K562 (cell line): ENCODE measurements around the gene TEX38. TPM values are rescaled to one million over a fixed set of nuclear protein-coding genes. Genes with fewer than 3 reads are reported as not detected.

Experiments
- BCOR ChIP-seq: fragments of 450-650 bp; IDR thresholded peaks from 2 replicates; pipeline ENCODE4 v1.6.1; 2016
- CLOCK ChIP-seq: fragments of 250-450 bp; sonication (Bioruptor Pico); IDR thresholded peaks from 2 replicates; pipeline ENCODE4 v1.4.0; 2020; ENCODE audit warnings: mild to moderate bottlenecking, moderate library complexity, borderline replicate concordance
- GABPA ChIP-seq: fragments of 200-800 bp; sonication (Bioruptor generic); conservative IDR thresholded peaks from 2 replicates; pipeline ENCODE4 v1.6.1; 2016; ENCODE audit warnings: low read depth, missing genetic modification characterization, missing compliant biosample characterization
- GATAD2B ChIP-seq: fragments of 450-650 bp; IDR thresholded peaks from 2 replicates; pipeline ENCODE4 v1.6.1; 2017; ENCODE audit warnings: mild to moderate bottlenecking, borderline replicate concordance
- HDAC1 ChIP-seq, 2 experiments: fragments of 450-650 bp; IDR thresholded peaks; 2 replicates each; pipeline ENCODE4 v1.6.1; 2016 to 2017; ENCODE audit warnings: inconsistent platforms in 1 of 2, mild to moderate bottlenecking in 1 of 2, moderate library complexity in 1 of 2
- HDGF ChIP-seq: fragments of 450-650 bp; IDR thresholded peaks from 2 replicates; pipeline ENCODE4 v1.6.1; 2016
- HMG20B ChIP-seq: fragments of 250-450 bp; sonication (Bioruptor Pico); IDR thresholded peaks from 2 replicates; pipeline ENCODE4 v1.5.0; 2021; ENCODE audit warnings: mild to moderate bottlenecking
- MECOM ChIP-seq: fragments of 250-450 bp; sonication (Bioruptor Pico); IDR thresholded peaks from 2 replicates; pipeline ENCODE4 v1.8.0; 2022; ENCODE audit warnings: inconsistent platforms
- VEZF1 ChIP-seq: fragments of 200-800 bp; sonication (Bioruptor generic); IDR thresholded peaks from 2 replicates; pipeline ENCODE4 v1.6.1; 2017; ENCODE audit warnings: missing genetic modification characterization, missing compliant biosample characterization
- ZHX1 ChIP-seq: fragments of 150-350 bp; conservative IDR thresholded peaks from 2 replicates; pipeline ENCODE4 v1.6.1; 2014; ENCODE audit warnings: low read length
- ZNF511 ChIP-seq: sonication (generic); formaldehyde crosslinking; IDR thresholded peaks from 2 replicates; pipeline ENCODE4 v1.8.0; 2022; ENCODE audit warnings: mild to moderate bottlenecking, missing genetic modification reagents
- ZNF699 ChIP-seq: fragments of 250-450 bp; sonication (Bioruptor Pico); IDR thresholded peaks from 2 replicates; pipeline ENCODE4 v1.8.0; 2021; ENCODE audit warnings: mild to moderate bottlenecking, moderate library complexity; ENCODE audit not compliant: insufficient replicate concordance
- polyA plus RNA-seq, 8 experiments: library from polyadenylated mRNA; depleted of rRNA in 4 of 8; stranded (reverse) in 5 of 8; unstranded in 3 of 8; fragments of >200 nt; fragmentation: Nextera tagmentation in 2 of 8; fragmentation: Illumina TruSeq in 1 of 8; extraction: Ambion mirVana in 2 of 8; extraction: Trizol in 1 of 8; gene quantifications; 2 replicates each; pipeline versions ENCODE4 v1.2.1 to v1.2.3, GENCODE V29; 2011 to 2014; ENCODE audit warnings: inconsistent platforms in 1 of 8, missing spikeins in 1 of 8
- total RNA-seq, 7 experiments: library from RNA; depleted of rRNA in 6 of 7; stranded (reverse); fragments of >200 nt in 6 of 7; fragmentation: Illumina TruSeq in 2 of 7; extraction: Trizol in 2 of 7; gene quantifications; 2 replicates each; pipeline versions ENCODE4 v1.2.1 to v1.2.3, GENCODE V29; 2011 to 2021; ENCODE audit warnings: low replicate concordance in 1 of 7
- TF ChIP-seq, protein P1 (sequence below): sonication (generic); formaldehyde crosslinking; IDR thresholded peaks from 2 replicates; pipeline ENCODE4 v1.8.0; 2022; ENCODE audit warnings: mild to moderate bottlenecking, missing genetic modification reagents

Gene TEX38
- total and polyA plus RNA-seq, 9 of the 15 experiments (the other 6 are each of a cell fraction or from before 2014, with no cell fraction given) = not detected

- TF ChIP-seq VEZF1 (peak; percentile 76), CLOCK (CRISPR knock-in tag) (no peak), BCOR (0 out of 2 replicates have a peak, but pooled peaks have one; percentile 12), GABPA (tag) (peak; percentile 79), ZHX1 (no peak), HDGF (no peak), MECOM (CRISPR knock-in tag) (no peak), ZNF511 (CRISPR knock-in tag) (no peak), GATAD2B (peak; percentile 78; the same call in 1 of the 2 replicates), HMG20B (CRISPR knock-in tag) (no peak), HDAC1 (IDR thresholded peaks at IDR 0.05) (no peak), ZNF699 (no peak)
- TF ChIP-seq, protein P1, sequence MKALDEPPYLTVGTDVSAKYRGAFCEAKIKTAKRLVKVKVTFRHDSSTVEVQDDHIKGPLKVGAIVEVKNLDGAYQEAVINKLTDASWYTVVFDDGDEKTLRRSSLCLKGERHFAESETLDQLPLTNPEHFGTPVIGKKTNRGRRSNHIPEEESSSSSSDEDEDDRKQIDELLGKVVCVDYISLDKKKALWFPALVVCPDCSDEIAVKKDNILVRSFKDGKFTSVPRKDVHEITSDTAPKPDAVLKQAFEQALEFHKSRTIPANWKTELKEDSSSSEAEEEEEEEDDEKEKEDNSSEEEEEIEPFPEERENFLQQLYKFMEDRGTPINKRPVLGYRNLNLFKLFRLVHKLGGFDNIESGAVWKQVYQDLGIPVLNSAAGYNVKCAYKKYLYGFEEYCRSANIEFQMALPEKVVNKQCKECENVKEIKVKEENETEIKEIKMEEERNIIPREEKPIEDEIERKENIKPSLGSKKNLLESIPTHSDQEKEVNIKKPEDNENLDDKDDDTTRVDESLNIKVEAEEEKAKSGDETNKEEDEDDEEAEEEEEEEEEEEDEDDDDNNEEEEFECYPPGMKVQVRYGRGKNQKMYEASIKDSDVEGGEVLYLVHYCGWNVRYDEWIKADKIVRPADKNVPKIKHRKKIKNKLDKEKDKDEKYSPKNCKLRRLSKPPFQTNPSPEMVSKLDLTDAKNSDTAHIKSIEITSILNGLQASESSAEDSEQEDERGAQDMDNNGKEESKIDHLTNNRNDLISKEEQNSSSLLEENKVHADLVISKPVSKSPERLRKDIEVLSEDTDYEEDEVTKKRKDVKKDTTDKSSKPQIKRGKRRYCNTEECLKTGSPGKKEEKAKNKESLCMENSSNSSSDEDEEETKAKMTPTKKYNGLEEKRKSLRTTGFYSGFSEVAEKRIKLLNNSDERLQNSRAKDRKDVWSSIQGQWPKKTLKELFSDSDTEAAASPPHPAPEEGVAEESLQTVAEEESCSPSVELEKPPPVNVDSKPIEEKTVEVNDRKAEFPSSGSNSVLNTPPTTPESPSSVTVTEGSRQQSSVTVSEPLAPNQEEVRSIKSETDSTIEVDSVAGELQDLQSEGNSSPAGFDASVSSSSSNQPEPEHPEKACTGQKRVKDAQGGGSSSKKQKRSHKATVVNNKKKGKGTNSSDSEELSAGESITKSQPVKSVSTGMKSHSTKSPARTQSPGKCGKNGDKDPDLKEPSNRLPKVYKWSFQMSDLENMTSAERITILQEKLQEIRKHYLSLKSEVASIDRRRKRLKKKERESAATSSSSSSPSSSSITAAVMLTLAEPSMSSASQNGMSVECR = no peak
Observed at GRCh38 chr1:46667782-46668760, 3.6 kb upstream of the TEX38 start, which contains the start of gene ATPAF1 (continued).
